Panc1 (cell line): ENCODE data around the gene NFKB1. TPM values are rescaled to one million over a fixed set of nuclear protein-coding genes. Genes with fewer than 3 reads are reported as not detected.

Experiments used
- ATAC-seq: fragments of 200-7000 bp; cut with Tn5 transposase; 2 replicates; pipeline ENCODE4 v1.9.1; 2020; ENCODE audit warnings: mild to moderate bottlenecking, moderate library complexity
- BruUV-seq: library from RNA; stranded (reverse); fragments of 400-500 nt; replicated peaks from 2 replicates; lab custom pipeline; 2021; lab: Mats Ljungman, UMichigan
- CTCF ChIA-PET: fragments of 300-600 bp; sonication (Branson Sonifier 250); formaldehyde crosslinking; loops from one replicate; lab custom pipeline; 2022; ENCODE audit warnings: antibody characterized with exemption; lab: Charles Lee
- POLR2A ChIA-PET: fragments of 300-600 bp; sonication (Branson Sonifier 250); formaldehyde crosslinking; loops from one replicate; lab custom pipeline; 2022; ENCODE audit warnings: antibody characterized with exemption; lab: Charles Lee
- DNase-seq: peaks from one replicate; pipeline ENCODE4 v3.0.0-alpha.2; 2010; ENCODE audit warnings: low read depth, low spot score
- H3K27ac ChIP-seq: 2 replicates; pipeline ENCODE4 v1.5.1; 2011; ENCODE audit warnings: mild to moderate bottlenecking, low read length, inconsistent platforms
- H3K27me3 ChIP-seq: fragments of 200-500 bp; sonication (Bioruptor generic); 2 replicates; pipeline ENCODE4 v1.6.0; 2014; ENCODE audit warnings: low read length, inconsistent platforms; ENCODE audit not compliant: control insufficient read depth, insufficient read depth
- H3K36me3 ChIP-seq: fragments of 200-500 bp; sonication (Bioruptor generic); 2 replicates; pipeline ENCODE4 v1.5.1; 2014; ENCODE audit warnings: inconsistent platforms, mild to moderate bottlenecking, low read length, moderate library complexity; ENCODE audit not compliant: control insufficient read depth, insufficient read depth
- H3K4me1 ChIP-seq: 2 replicates; pipeline ENCODE4 v1.5.1; 2011; ENCODE audit warnings: inconsistent platforms, mild to moderate bottlenecking, low read length, moderate library complexity; ENCODE audit not compliant: control insufficient read depth, insufficient read depth
- H3K4me3 ChIP-seq, 2 experiments: 2 replicates each; pipeline ENCODE4 v1.5.1; 2011 to 2012; ENCODE audit warnings: low read depth in 2 of 2, low read length in 2 of 2, mild to moderate bottlenecking in 2 of 2, inconsistent platforms in 1 of 2, moderate library complexity in 1 of 2
- H3K9me3 ChIP-seq: fragments of 200-500 bp; sonication (Bioruptor generic); 2 replicates; pipeline ENCODE4 v1.5.1; 2014; ENCODE audit warnings: low read depth, mild to moderate bottlenecking, inconsistent platforms, low read length, moderate library complexity; ENCODE audit not compliant: control insufficient read depth, insufficient read depth
- POLR2AphosphoS5 ChIP-seq: IDR thresholded peaks from 2 replicates; pipeline ENCODE4 v1.6.1; 2012; ENCODE audit warnings: mild to moderate bottlenecking, low read depth, low read length, moderate library complexity
- REST ChIP-seq, 2 experiments: IDR thresholded peaks; 2 replicates each; pipeline ENCODE4 v1.6.1; 2011 to 2012; ENCODE audit warnings: low read depth in 2 of 2, control low read depth in 1 of 2, low read length in 1 of 2, mild to moderate bottlenecking in 1 of 2, moderate library complexity in 1 of 2; ENCODE audit not compliant: insufficient read depth in 1 of 2
- SIN3A ChIP-seq: IDR thresholded peaks from 2 replicates; pipeline ENCODE4 v1.6.1; 2012; ENCODE audit warnings: low read depth, mild to moderate bottlenecking, low read length, moderate library complexity, borderline replicate concordance; ENCODE audit not compliant: insufficient read depth
- TCF7L2 ChIP-seq: IDR thresholded peaks from 2 replicates; pipeline ENCODE4 v1.6.1; 2011; ENCODE audit warnings: mild to moderate bottlenecking, low read depth, low read length, inconsistent platforms
- in situ Hi-C: cut with HindIII; loops from 2 replicates; pipeline ENCODE4 v1.10.0; 2016; ENCODE audit warnings: low sequenced_read_pairs, low pct_unique_long_range_greater_than_20kb
- intact Hi-C: fragments of 100-400 bp; cut with micrococcal nuclease; formaldehyde crosslinking; loops from one replicate; pipeline ENCODE4 v1.10.0; 2022; ENCODE audit not compliant: unreplicated experiment
- total RNA-seq: library from RNA; stranded (reverse); gene quantifications from one replicate; pipeline ENCODE4 v1.2.1, GENCODE V29; 2021; ENCODE audit not compliant: unreplicated experiment
- TF ChIP-seq, protein P1 (sequence below): fragments of 450-650 bp; IDR thresholded peaks from 2 replicates; pipeline ENCODE4 v1.5.1; 2017; ENCODE audit warnings: mild to moderate bottlenecking

NFKB1 gene
- total RNA-seq, 1 experiment from 2014 or later, result 29.0 TPM

- Histone ChIP-seq H3K27me3 (no peaks in the 10 kb centered on the region), H3K27ac (no peak overlapping the region), H3K4me1 (no peaks in the 10 kb centered on the region), H3K9me3 (no peaks in the 10 kb centered on the region), H3K36me3 (no peaks in the 10 kb centered on the region), H3K4me3 (no peak overlapping the region)
- in situ Hi-C loops (no loop called here), intact Hi-C loops (no loop called here)
- ATAC-seq (no peak), DNase-seq (no peak)
- POLR2A ChIA-PET, result interaction anchor here (0.7 kb wide), 1 partner anchor 209 kb away, joined by 3 read pairs; no protein-coding TSS in a partner anchor
- CTCF ChIA-PET, result no interaction called here
- no peak for TF ChIP-seq TCF7L2
- TF ChIP-seq POLR2AphosphoS5, result no peak
- TF ChIP-seq, protein P1, sequence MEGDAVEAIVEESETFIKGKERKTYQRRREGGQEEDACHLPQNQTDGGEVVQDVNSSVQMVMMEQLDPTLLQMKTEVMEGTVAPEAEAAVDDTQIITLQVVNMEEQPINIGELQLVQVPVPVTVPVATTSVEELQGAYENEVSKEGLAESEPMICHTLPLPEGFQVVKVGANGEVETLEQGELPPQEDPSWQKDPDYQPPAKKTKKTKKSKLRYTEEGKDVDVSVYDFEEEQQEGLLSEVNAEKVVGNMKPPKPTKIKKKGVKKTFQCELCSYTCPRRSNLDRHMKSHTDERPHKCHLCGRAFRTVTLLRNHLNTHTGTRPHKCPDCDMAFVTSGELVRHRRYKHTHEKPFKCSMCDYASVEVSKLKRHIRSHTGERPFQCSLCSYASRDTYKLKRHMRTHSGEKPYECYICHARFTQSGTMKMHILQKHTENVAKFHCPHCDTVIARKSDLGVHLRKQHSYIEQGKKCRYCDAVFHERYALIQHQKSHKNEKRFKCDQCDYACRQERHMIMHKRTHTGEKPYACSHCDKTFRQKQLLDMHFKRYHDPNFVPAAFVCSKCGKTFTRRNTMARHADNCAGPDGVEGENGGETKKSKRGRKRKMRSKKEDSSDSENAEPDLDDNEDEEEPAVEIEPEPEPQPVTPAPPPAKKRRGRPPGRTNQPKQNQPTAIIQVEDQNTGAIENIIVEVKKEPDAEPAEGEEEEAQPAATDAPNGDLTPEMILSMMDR, result no peak
- no peak for TF ChIP-seq SIN3A
- TF ChIP-seq REST (IDR thresholded peaks at IDR 0.05; ENCODE audit: insufficient read depth in 1 of 2, low read depth in 2 of 2, low read length in 1 of 2), result no peak
- BruUV-seq, result no TSS peak
These were observed 131.9 kb downstream of the NFKB1 start for GRCh38 chr4:102633100-102633499.

GRCh38 chr4:102637391-102637790, 136.2 kb downstream of the NFKB1 start:
- Histone ChIP-seq H3K9me3 (no peaks in the 10 kb centered on the region), H3K4me1 (no peaks in the 10 kb centered on the region), H3K27ac (no peak overlapping the region), H3K36me3 (no peaks in the 10 kb centered on the region), H3K27me3 (no peaks in the 10 kb centered on the region), H3K4me3 (no peak overlapping the region)
- ChIA-PET POLR2A (no interaction called here), CTCF (no interaction called here)
- no TSS peak for BruUV-seq
- no peak for ATAC-seq
- intact Hi-C loops (no loop called here), in situ Hi-C loops (no loop called here)
- DNase-seq, result no peak
- TF ChIP-seq REST (IDR thresholded peaks at IDR 0.05; ENCODE audit: insufficient read depth in 1 of 2, low read depth in 2 of 2, low read length in 1 of 2), result no peak
- no peak for TF ChIP-seq SIN3A
- TF ChIP-seq, protein P1, result no peak
- TF ChIP-seq POLR2AphosphoS5, result no peak
- no peak for TF ChIP-seq TCF7L2
